Glutamatergic neuron (in vitro differentiated cells): Measurements from ENCODE around the gene CERS6. TPM values are rescaled to one million over a fixed set of nuclear protein-coding genes. Genes with fewer than 3 reads are reported as not detected.
"Not testable (repeated sequence)": the region's sequence is repeated elsewhere in the genome, so short reads cannot be mapped to it uniquely, and the experiment has no call there.

Experiments
- DNase-seq: peaks from one replicate; pipeline ENCODE4 v3.0.0; 2022
- H3K27ac Mint-ChIP-seq: one replicate; pipeline ENCODE4 v1.8.0; 2020; ENCODE audit warnings: mild to moderate bottlenecking, mixed read lengths, inconsistent platforms; ENCODE audit not compliant: unreplicated experiment
- H3K27me3 Mint-ChIP-seq: one replicate; pipeline ENCODE4 v1.8.0; 2020; ENCODE audit warnings: mild to moderate bottlenecking, moderate library complexity, mixed read lengths, inconsistent platforms; ENCODE audit not compliant: unreplicated experiment
- H3K36me3 Mint-ChIP-seq: one replicate; pipeline ENCODE4 v1.8.0; 2020; ENCODE audit warnings: mild to moderate bottlenecking, mixed read lengths, inconsistent platforms; ENCODE audit not compliant: unreplicated experiment
- H3K4me1 Mint-ChIP-seq: one replicate; pipeline ENCODE4 v1.8.0; 2020; ENCODE audit warnings: mild to moderate bottlenecking, low read depth, mixed read lengths, inconsistent platforms; ENCODE audit not compliant: unreplicated experiment
- H3K4me3 Mint-ChIP-seq: one replicate; pipeline ENCODE4 v1.8.0; 2020; ENCODE audit warnings: mild to moderate bottlenecking, mixed read lengths, inconsistent platforms; ENCODE audit not compliant: unreplicated experiment
- H3K9me3 Mint-ChIP-seq: one replicate; pipeline ENCODE4 v1.8.0; 2020; ENCODE audit warnings: mild to moderate bottlenecking, moderate library complexity, mixed read lengths, inconsistent platforms; ENCODE audit not compliant: unreplicated experiment
- CTCF ChIP-seq: fragments of 200-600 bp; sonication (generic); IDR thresholded peaks from one replicate; pipeline ENCODE4 v1.5.0; 2021; ENCODE audit not compliant: partially characterized antibody, unreplicated experiment
- total RNA-seq: library from RNA; stranded (reverse); fragmentation: NEBNext Ultra II Directional; extraction: Animal tissue kit (Norgen Biotek cat#: 25700); gene quantifications from one replicate; pipeline ENCODE4 v1.2.1, GENCODE V29; 2021; ENCODE audit not compliant: unreplicated experiment

CERS6 gene
- total RNA-seq, 1 donor from 2014 or later, result 143 TPM

- peaks cover 19% of the 10 kb centered on the region for H3K4me1 Mint-ChIP-seq
- peaks cover 5% of the 10 kb centered on the region for H3K9me3 Mint-ChIP-seq
- peaks cover 1% of the 10 kb centered on the region for H3K27me3 Mint-ChIP-seq
- no peak overlapping the region for H3K4me3 Mint-ChIP-seq
- TF ChIP-seq CTCF, result no peak
- no peak for DNase-seq
- H3K27ac Mint-ChIP-seq, result peak overlapping the region; percentile 6
- H3K36me3 Mint-ChIP-seq, result peaks cover 12% of the 10 kb centered on the region
Measured at GRCh38 chr2:168650781-168651180, 194.7 kb downstream of the CERS6 start.

- peaks cover 8% of the 10 kb centered on the region for H3K9me3 Mint-ChIP-seq
- DNase-seq, result no peak
- H3K27ac Mint-ChIP-seq, result no peak overlapping the region
- H3K4me3 Mint-ChIP-seq, result no peak overlapping the region
- H3K36me3 Mint-ChIP-seq, result peaks cover 15% of the 10 kb centered on the region
- no peak for TF ChIP-seq CTCF
- peaks cover 3% of the 10 kb centered on the region for H3K27me3 Mint-ChIP-seq
- H3K4me1 Mint-ChIP-seq, result peaks cover 17% of the 10 kb centered on the region
Measured at GRCh38 chr2:168652997-168653921, 197.2 kb downstream of the CERS6 start.

GRCh38 chr2:168654705-168655104 is 198.6 kb downstream of the CERS6 start:
- TF ChIP-seq CTCF, result no peak
- peaks cover 15% of the 10 kb centered on the region for H3K36me3 Mint-ChIP-seq
- peaks cover 20% of the 10 kb centered on the region for H3K4me1 Mint-ChIP-seq
- no peak for DNase-seq
- H3K27ac Mint-ChIP-seq, result no peak overlapping the region
- H3K4me3 Mint-ChIP-seq, result no peak overlapping the region
- H3K9me3 Mint-ChIP-seq, result peaks cover 10% of the 10 kb centered on the region
- H3K27me3 Mint-ChIP-seq, result peaks cover 4% of the 10 kb centered on the region

GRCh38 chr2:168655207-168655606 is 199.1 kb downstream of the CERS6 start:
- DNase-seq, result no peak
- no peak overlapping the region for H3K27ac Mint-ChIP-seq
- TF ChIP-seq CTCF, result no peak
- peaks cover 15% of the 10 kb centered on the region for H3K36me3 Mint-ChIP-seq
- peaks cover 18% of the 10 kb centered on the region for H3K4me1 Mint-ChIP-seq
- peaks cover 10% of the 10 kb centered on the region for H3K9me3 Mint-ChIP-seq
- no peak overlapping the region for H3K4me3 Mint-ChIP-seq
- peaks cover 4% of the 10 kb centered on the region for H3K27me3 Mint-ChIP-seq

GRCh38 chr2:168657378-168657777 is 201.3 kb downstream of the CERS6 start:
- H3K27me3 Mint-ChIP-seq, result not testable (repeated sequence)

More at GRCh38 chr2:168657378-168657777, 201.3 kb downstream of the CERS6 start:
- Mint-ChIP-seq H3K4me1 (peaks cover 36% of the 10 kb centered on the region), H3K36me3 (peaks cover 15% of the 10 kb centered on the region)
- not testable (repeated sequence) for H3K9me3 Mint-ChIP-seq, DNase-seq, H3K27ac Mint-ChIP-seq, H3K4me3 Mint-ChIP-seq
